Uterus (tissue), 4 donors: ENCODE data around the gene KCNA3. TPM values are rescaled to one million over a fixed set of nuclear protein-coding genes. Genes with fewer than 3 reads are reported as not detected.

Source experiments
- DNase-seq, 2 donors: peaks; one replicate each; pipeline ENCODE4 v3.0.0-alpha.2; 2019 to 2020
- H3K27ac ChIP-seq, 2 donors: fragments of 200-600 bp; sonication (generic); 1 replicate in 1 of 2; 2 replicates in 1 of 2; pipeline ENCODE4 v1.5.1; 2016 to 2018
- H3K27me3 ChIP-seq, 2 donors: fragments of 200-600 bp; sonication (generic); one replicate each; pipeline ENCODE4 v1.5.1; 2018 to 2019; ENCODE audit warnings: control low read depth in 1 of 2
- H3K36me3 ChIP-seq, 2 donors: fragments of 200-600 bp; sonication (generic); one replicate each; pipeline ENCODE4 v1.5.1; 2019; ENCODE audit warnings: control low read depth in 1 of 2
- H3K4me1 ChIP-seq, 2 donors: fragments of 200-600 bp; sonication (generic); one replicate each; pipeline ENCODE4 v1.5.1; 2018 to 2019; ENCODE audit warnings: control low read depth in 1 of 2
- H3K4me3 ChIP-seq, 2 donors: fragments of 200-600 bp; sonication (generic); 1 replicate in 1 of 2; 2 replicates in 1 of 2; pipeline ENCODE4 v1.5.1; 2018 to 2019; ENCODE audit warnings: mild to moderate bottlenecking in 1 of 2
- H3K9me3 ChIP-seq, 2 donors: fragments of 200-600 bp; sonication (generic); one replicate each; pipeline ENCODE4 v1.5.1; 2019; ENCODE audit warnings: control low read depth in 1 of 2
- CTCF ChIP-seq, 4 experiments: fragments of 200-600 bp in 2 of 4; fragments of 450-650 bp in 2 of 4; sonication (generic) in 2 of 4; IDR thresholded peaks; one replicate each; pipeline ENCODE4 v1.5.1; 2016 to 2019; ENCODE audit warnings: antibody characterized with exemption in 4 of 4, mild to moderate bottlenecking in 2 of 4, moderate library complexity in 1 of 4
- POLR2A ChIP-seq, 2 donors: fragments of 450-650 bp; IDR thresholded peaks; one replicate each; pipeline ENCODE4 v1.6.1; 2016; ENCODE audit warnings: antibody characterized with exemption in 2 of 2, mild to moderate bottlenecking in 1 of 2, moderate library complexity in 1 of 2
- intact Hi-C: fragments of 100-400 bp; cut with DNase I; formaldehyde crosslinking; loops from one replicate; pipeline ENCODE4 v1.15.1; 2023; ENCODE audit warnings: low total_unique reads
- total RNA-seq, 4 donors: library from RNA; depleted of rRNA in 3 of 4; stranded (reverse); fragments of >200 nt in 3 of 4; gene quantifications; one replicate each; pipeline versions ENCODE4 v1.1.0 to v1.2.4, GENCODE V29; 2014 to 2023
- donor health status: DM: yes; HTN: yes; CAD: no.

Gene KCNA3
- total RNA-seq, 4 donors from 2014 or later: 1.3 to 5.6 (median 2.0) TPM

- Histone ChIP-seq H3K27me3 (no peaks in the 10 kb centered on the region), H3K4me1 (no peaks in the 10 kb centered on the region), H3K27ac (no peak overlapping the region), H3K4me3 (no peak overlapping the region), H3K36me3 (no peaks in the 10 kb centered on the region), H3K9me3 (no peaks in the 10 kb centered on the region)
- TF ChIP-seq CTCF (IDR thresholded peaks at IDR 0.05) (no peak), POLR2A (IDR thresholded peaks at IDR 0.05) (no peak)
- intact Hi-C loops: no loop called here
- DNase-seq: no peak
Measured at GRCh38 chr1:110706621-110707020, 31.9 kb upstream of the KCNA3 start.

- DNase-seq: no peak
- Histone ChIP-seq H3K4me1 (no peaks in the 10 kb centered on the region), H3K9me3 (no peaks in the 10 kb centered on the region), H3K4me3 (no peak overlapping the region), H3K27me3 (no peaks in the 10 kb centered on the region), H3K36me3 (no peaks in the 10 kb centered on the region), H3K27ac (no peak overlapping the region)
- intact Hi-C loops: no loop called here
- TF ChIP-seq POLR2A (IDR thresholded peaks at IDR 0.05) (no peak), CTCF (IDR thresholded peaks at IDR 0.05) (no peak)
Measured at GRCh38 chr1:110702260-110702659, 27.5 kb upstream of the KCNA3 start.

DNA sequence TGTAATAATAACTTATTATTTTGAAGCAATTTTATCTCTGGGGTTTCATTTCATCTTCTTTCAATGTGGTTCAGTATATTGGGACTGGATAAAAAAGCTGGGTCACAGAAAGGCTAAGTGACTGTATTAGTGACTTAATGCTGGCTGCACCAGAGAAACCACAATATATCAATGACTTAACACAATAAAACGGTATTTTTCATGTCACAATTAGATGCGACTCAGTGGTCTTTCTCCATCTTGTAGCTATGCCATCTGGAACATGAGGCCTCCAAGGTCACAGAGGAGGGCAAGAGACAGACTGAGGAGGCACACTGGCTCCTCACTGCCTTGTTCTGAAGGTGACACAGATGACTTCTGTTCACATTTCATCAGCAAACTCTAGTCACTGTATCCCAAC lies 26.0 kb upstream of the KCNA3 start:
- TF ChIP-seq POLR2A (IDR thresholded peaks at IDR 0.05): no peak
- no peak for TF ChIP-seq CTCF (IDR thresholded peaks at IDR 0.05)

DNA sequence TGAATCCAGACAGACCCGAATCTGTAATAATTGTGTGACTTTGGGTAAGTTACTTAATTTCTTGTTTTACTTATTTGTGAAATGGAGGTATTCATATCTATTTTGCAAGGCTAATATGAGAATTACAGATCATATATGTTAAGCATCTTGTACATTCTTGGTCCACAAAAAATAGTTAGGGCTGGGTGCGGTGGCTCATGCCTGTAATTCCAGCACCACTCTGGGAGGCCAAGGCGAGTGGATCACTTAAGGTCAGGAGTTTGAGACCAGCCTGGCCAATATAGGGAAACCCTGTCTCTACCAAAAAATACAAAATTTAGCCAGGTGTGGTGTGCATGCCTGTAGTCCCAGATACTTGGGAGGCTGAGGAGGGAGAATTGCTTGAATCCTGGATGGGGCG lies 22.9 kb upstream of the KCNA3 start:
- Histone ChIP-seq H3K36me3 (no peaks in the 10 kb centered on the region), H3K4me3 (no peak overlapping the region), H3K9me3 (no peaks in the 10 kb centered on the region), H3K27ac (no peak overlapping the region), H3K27me3 (no peaks in the 10 kb centered on the region), H3K4me1 (no peaks in the 10 kb centered on the region)
- TF ChIP-seq POLR2A (IDR thresholded peaks at IDR 0.05) (no peak), CTCF (IDR thresholded peaks at IDR 0.05) (no peak)
- intact Hi-C loops: no loop called here
- no peak for DNase-seq

More for the DNA sequence above, 26.0 kb upstream of the KCNA3 start:
- intact Hi-C loops: no loop called here
- Histone ChIP-seq H3K27ac (no peak overlapping the region), H3K4me1 (no peaks in the 10 kb centered on the region), H3K9me3 (no peaks in the 10 kb centered on the region), H3K36me3 (no peaks in the 10 kb centered on the region), H3K4me3 (no peak overlapping the region), H3K27me3 (no peaks in the 10 kb centered on the region)
- DNase-seq: no peak

- Histone ChIP-seq H3K27ac (no peak overlapping the region), H3K27me3 (no peaks in the 10 kb centered on the region), H3K36me3 (no peaks in the 10 kb centered on the region), H3K9me3 (no peaks in the 10 kb centered on the region), H3K4me1 (no peaks in the 10 kb centered on the region), H3K4me3 (no peak overlapping the region)
- TF ChIP-seq POLR2A (IDR thresholded peaks at IDR 0.05) (no peak), CTCF (IDR thresholded peaks at IDR 0.05) (no peak)
- intact Hi-C loops: no loop called here
- DNase-seq: no peak
Measured at GRCh38 chr1:110696818-110697217, 22.1 kb upstream of the KCNA3 start.
